GM21786 (cell line): ENCODE results near the gene DMGDH.

Source experiments
- ATAC-seq: cut with Tn5 transposase; IDR thresholded peaks from one replicate; pipeline ENCODE4 v1.9.1; 2021; ENCODE audit not compliant: unreplicated experiment

Gene DMGDH

DNA sequence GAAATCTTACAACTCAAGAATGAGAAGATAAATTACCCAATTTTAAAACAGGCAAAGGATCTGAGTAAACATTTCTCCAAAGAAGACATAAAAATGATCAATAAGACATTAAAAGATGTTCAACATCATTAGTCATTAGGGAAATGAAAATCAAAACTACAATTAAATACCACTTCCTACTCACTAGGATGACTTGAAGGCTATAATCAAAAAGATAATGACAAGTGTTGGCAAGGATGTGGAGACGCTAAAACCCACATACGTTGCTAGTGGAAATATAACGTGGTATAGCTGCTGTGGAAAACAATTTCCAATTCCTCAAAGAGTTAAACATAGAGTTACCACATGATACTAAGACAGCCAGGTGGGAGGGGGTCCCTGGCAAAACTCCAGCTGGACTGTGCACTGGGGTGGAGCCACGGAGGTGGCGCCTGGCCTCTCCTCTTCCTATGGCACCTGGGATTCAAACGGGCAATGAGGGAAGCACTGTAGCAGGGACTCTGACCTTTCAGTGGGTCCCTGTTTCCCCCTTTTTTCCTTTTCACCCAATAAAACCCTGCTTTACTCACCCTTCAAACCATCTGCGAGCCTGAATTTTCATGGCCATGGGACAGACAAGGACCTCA is 90.2 kb downstream of the DMGDH start:
- ATAC-seq: no peak

DNA sequence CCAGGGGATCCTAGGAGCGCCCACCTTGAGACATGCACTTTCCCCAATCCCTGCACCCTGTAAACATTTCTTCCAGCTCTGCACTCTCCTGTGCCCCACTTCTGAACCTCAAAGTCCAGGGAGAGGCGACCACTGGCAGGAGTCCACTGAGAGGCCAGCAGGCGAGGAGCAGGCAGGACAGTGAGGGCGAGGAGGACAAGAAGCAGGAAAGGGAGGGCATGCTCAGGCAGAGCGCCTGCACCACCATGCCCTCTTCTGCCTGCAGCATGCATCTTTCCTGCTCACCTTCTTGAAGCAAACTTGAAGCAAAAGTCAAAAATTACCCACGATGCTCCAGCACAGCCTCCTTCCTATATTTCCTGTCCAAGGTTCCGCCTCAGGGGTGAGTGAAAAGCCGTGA is 94.4 kb downstream of the DMGDH start:
- no peak for ATAC-seq

DNA sequence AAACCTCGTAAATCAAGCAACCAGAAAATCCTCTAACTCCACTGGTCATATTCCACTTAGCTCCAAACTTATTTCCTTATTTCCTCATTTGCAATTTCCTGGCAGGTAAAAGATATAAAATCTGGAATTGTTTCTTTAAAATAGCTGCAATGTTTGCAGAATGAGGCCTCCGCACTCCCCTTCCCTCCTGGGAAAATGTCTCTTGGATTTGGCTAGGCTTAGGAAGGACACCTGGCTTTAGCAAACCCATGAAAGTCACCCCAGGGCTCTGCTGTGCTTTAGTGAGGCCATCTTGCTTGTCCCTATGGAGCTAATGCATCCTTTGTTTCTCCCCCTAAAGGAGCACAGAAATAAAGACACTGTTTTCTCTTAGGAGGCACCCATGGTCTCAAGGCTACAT is 94.9 kb downstream of the DMGDH start:
- ATAC-seq: no peak

DNA sequence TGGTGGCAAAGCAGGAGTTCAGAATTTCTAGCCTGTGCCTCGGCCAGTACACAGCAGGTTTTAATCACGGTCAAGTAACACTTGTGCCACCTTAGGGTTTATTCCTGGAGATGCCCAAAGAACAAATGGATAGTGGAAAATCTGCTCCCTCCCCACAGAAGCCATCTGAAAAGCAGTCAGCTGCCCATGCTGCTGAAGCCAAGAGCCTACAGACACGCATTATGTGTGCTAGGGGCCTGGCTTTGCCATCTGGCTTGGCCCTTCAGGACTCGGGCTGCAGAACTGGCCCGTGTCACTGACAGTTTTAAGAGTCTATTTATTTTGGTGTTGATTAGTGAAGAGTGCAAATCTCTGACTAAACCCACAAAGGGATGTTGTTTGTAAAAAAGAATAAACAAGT is 95.5 kb downstream of the DMGDH start:
- no peak for ATAC-seq

DNA sequence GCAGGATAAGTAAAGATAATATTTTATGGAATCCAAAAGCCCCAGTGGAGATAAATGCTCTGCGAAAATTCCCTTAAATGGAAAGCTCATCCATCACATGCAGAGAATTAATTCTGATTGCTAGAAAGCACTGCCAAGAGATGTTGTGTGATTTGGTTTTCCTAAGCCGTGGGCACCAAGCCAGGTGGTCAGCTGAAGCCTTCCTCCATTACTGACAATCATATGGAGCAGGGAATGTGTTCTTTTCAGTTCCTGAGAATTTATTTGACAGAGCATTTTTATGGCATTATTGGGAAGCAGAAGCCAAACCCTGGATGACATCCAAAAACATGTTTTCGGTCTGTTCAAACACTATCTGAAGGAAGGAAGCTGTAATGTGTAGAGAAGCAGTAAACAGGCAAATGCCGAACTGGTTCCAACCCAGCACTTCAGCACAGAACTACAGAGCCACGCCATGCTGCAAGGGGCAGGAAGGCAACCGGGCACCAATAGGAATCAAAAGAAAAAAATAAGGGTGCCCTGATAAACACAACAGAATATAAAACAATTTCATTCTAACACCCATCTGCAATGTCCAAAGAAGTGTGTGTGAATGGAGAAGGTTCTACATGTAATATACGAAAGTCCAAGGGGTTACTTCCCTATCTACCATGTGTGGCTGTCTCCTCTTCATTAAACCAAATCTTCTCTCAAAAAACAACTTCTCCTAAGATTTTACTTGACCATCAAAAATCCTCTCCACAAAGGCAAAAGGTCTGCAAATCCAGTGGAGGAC is 96.6 kb downstream of the DMGDH start:
- ATAC-seq: no peak

DNA sequence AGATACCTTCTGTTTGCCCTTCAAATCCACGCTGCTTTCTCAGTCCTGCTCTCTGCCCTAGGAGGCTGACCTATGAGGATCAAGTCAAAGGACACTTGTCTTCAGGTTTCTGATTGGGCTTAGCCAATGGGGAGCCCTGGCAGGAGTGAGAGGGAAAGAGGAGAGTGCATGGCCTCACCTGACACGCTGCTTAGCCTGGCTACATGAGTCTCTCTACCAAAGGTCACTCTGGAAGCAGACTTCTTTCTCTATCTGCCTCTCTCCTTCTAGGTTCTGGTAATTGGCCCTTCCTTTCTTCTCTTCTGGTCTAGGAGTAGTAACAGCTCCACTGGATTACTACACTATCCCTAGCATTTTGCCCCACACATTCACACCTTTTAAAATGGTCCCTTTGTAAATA is 97.5 kb downstream of the DMGDH start:
- ATAC-seq: no peak

DNA sequence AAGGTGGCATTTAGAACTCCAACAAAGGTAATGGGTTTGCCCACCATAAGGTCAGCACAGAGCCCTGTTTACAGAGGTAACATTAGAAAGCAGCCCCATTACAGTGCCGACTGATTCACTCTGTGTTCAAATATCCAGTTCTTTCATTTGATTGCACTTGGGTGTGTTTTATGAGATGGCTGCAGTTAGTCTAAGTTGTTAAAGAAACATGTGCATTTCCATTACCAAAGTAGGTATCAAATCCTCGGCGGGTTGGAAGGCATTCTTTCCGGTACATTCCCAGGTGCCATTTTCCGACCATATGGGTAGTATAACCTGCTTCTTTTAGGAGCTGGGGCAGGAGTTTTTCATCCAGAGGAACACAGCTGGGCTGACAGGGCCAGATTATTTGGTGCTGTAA is 100.7 kb downstream of the DMGDH start:
- no peak for ATAC-seq

DNA sequence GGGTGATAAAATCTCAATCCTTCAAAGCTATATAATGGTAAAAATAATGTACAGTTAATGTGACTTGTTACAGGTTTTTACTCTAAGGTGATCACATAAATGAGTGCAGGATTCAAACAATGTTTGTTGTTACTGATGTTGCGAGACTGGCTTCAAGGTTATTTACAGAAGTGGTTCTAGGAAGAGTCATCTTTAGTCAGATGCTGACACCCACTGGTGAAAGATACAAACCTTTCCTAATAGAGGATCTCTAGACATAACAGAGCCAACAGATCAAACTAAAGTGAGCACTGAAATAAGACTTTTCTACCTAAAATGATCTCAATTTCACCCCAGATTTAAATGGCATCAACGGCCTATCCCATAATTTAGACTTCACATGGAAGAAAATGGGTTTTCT is 104.6 kb downstream of the DMGDH start:
- no peak for ATAC-seq

DNA sequence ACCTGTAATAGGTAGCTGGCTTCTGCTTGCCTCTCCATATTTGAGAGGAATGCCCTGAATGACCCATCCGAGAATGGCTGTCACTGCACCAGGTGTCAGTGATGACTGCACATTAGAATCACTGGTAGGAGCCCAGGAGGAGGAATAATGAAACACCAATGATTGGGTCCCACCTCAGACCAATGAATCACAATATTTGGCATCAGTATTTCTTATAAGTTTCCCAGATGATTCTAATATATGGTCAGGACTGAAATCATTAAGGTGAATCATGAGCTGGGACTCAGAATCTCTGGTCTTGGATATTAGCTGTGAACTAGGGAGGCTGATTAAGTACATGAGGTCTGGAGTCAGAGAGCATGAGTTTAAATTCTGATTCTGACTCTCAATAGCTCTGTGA is 107.7 kb downstream of the DMGDH start:
- no peak for ATAC-seq

DNA sequence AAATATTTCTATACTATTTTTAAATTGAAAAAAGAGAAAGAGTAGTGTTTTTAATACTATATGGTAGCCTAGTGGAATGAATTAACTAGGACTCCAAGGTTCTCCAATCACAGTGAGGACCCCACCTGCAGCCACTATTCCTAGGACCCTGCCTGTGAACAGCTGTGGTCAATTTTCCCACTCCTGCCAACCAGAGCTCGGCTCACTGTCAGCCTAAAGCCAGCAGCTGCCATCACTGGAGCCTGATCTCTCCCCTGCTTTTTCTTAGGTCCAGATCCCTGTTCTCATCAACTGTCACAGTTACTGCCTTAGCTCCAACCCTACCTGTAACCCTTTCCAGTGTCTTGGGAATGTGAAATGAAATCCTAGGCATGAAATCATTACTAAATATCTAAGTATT is 109.7 kb downstream of the DMGDH start:
- no peak for ATAC-seq

DNA sequence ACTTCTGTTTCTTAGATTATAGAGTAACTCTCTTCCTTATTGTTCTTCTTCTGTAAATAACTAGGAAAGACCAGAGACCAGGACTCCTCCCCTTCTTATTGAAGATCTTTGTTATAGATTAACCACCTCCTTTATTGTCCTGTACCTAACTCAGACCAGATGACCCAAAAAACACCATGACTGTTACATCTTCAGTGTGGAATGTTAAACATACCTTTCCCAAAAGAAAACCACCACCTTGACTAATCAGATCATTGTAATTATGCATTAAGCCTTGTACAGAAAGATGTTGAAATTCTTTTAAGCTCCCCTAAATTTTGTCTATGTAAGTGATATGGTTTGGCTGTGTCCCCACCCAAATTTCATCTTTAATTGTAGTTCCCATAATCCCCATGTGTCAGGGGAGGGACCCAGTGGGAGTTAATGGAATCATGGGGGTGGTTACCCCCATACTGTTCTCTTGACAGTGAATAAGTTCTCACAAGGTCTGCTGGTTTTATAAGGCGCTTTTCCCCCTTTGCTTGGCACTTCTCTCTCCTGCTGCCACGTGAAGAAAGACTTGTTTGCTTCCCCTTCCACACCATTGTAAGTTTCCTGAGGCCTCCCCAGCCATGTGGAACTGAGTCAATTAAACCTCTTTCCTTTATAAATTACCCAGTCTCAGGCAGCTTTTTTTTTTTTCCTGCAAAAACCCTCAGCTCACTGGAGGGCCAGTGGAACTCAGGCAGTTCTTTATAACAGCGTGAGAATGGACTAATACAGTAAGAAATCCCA is 110.6 kb downstream of the DMGDH start:
- no peak for ATAC-seq

DNA sequence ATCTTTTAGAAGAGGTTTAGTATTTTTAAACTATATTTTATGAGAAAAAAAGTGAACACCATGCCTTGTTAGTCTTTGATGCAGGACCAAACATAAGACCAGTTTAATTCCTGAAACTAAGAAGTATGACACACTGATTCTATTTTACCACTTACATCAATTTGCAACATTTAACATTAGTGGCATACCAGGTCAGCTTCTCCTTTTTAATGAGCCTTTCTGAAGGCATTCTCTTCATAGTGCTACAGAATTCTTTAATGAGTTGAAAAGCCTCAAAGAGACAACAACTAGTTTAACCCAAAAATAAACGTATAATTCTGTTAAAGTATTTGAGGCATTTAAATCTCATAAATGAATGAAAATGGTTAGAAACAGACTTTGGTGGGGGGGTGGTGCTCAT is 112.6 kb downstream of the DMGDH start:
- no peak for ATAC-seq

DNA sequence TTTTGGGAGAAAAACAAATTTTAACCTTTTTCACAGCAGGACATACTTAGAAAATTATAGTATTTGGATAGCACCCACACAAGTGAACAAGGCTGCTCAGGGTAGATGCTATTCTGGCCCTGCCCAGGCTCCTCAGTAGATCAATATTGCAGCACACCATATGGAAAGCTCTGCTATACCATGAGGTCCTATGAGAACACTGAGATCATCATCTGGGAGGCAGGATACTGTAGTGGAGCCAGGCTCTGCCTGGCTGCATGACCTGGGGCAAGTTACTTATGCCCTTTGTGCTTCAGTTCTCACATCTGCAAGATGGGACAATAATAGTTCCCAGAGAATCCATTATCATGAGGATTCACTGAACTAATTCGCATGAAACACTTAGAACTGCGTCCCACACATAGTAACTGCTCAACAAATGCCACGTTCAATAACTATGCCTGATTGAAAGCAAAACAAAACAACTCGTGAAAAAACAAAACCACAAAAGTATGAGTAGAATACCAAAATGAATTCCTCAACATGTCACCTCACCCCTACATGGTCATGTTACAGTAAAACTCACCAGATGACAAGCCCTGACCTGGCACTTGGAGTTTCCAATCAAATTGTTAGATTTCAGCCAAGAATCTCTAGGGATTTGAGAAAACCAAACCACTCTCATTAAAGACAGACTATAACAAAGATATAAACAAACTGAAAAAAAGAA is 116.2 kb downstream of the DMGDH start:
- peak; percentile 55 for ATAC-seq
